HG03575 (cell line): Measurements from ENCODE around the gene FLOT2.
"Not testable (repeated sequence)": the region's sequence is repeated elsewhere in the genome, so short reads cannot be mapped to it uniquely, and the experiment has no call there.

Experiments
- ATAC-seq: cut with Tn5 transposase; IDR thresholded peaks from one replicate; pipeline ENCODE4 v1.9.1; 2021; ENCODE audit not compliant: unreplicated experiment, insufficient number of reproducible peaks, low FRiP score; ENCODE audit errors: extremely low read depth

The FLOT2 gene

DNA sequence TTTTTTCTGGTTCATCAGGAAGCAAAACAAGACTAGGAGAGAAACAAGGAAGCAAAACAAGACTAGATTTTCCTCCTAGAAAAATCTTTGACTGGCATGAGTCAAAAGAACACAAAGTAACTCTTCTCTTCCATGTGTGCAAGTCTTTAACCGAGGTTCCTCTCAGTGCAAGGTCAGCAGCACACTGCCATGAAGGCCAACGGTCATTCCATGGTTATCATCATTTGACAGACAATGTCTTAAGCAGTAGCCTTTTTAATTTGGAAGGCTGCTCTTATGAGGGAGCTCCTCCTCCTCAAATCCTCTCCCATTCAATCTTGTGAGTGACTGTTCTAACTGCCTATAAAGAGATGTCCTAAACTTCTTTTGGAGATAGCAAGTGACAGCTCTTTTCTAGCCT lies 20.8 kb upstream of the FLOT2 start:
- no peak for ATAC-seq

DNA sequence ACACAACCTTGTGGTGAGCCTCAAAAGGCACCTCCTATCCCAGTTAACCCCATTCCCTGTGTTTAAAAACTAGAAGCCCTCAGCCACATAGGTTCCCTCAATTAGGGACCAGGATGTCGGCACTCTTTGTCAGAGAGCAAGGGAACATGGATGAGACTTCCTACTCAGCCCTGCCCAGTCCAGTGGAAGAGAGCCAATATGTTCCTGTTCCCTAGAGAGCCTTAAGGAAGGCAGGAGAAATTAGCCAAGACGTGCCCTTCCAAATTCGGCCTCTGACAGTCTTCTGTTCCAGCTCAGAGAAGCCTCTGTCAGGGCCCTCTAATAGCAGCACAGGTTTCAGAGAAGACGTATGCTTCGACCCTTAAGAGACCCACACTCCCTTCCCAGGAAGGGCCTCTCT lies 19.9 kb upstream of the FLOT2 start:
- ATAC-seq: no peak

DNA sequence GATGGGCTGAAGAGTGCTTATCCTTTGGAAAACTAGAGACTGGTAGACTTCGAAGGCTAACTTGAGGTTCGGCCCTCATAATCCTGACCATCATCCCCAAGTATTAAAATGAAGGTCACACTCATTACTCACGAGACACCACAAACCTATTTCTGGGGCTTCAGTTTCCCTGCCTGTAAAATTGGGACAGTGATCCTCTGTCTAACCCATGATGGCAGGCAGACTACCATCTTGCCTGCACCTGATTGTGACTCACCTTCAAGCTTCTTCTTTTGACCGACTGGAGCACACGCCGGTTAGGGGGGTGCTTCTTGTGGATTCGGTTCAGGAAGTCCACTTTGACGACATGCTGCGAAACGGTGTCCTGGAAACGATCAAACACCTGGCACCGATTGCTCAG lies 19.5 kb upstream of the FLOT2 start:
- no peak for ATAC-seq

DNA sequence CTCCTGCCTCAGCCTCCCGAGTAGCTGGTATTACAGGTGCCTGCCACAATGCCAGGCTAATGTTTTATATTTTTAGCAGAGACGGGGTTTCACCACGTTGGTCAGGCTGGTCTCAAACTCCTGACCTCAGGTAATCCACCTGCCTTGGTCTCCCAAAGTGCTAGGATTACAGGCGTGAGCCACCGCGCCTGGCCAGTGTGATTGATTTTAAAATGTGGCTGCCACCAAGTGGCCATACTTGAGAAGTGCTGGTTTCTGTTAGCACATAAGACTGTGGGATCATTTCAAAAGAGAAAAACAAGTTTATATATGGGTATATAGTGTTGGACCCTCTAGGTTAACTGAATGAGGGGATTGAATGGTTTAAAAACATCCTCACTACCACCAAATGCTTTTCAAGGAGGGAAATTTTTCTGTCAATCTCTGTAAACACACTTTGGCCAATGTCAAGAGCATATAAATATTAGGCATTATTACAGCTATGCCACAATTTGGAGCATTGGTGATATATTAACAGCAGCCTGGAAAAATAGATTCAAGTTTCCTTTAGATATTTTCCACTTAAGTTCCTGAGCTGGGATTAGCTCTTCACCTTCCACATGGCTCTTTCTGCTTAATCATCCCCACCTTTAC lies 18.9 kb upstream of the FLOT2 start:
- ATAC-seq: no peak

DNA sequence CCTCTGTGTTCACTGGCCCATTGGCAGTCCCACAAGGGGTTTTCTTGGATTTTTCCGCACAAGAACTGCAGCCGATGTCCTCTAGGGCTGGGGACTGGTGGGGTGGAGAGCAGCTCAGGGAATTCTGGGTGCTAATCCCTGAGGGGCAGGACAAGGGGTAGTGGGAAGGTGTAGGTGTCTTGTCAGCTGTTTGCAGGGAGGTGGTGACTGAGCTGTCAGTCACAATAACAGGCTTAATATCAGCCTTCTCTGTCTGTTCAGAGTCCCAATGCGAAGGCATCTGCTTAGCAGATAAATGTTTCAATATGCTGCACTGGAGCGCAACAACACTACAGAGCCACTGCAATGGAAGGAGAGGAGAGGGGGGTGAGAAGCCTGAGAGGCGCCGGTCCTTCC lies 15.4 kb upstream of the FLOT2 start:
- ATAC-seq: no peak

DNA sequence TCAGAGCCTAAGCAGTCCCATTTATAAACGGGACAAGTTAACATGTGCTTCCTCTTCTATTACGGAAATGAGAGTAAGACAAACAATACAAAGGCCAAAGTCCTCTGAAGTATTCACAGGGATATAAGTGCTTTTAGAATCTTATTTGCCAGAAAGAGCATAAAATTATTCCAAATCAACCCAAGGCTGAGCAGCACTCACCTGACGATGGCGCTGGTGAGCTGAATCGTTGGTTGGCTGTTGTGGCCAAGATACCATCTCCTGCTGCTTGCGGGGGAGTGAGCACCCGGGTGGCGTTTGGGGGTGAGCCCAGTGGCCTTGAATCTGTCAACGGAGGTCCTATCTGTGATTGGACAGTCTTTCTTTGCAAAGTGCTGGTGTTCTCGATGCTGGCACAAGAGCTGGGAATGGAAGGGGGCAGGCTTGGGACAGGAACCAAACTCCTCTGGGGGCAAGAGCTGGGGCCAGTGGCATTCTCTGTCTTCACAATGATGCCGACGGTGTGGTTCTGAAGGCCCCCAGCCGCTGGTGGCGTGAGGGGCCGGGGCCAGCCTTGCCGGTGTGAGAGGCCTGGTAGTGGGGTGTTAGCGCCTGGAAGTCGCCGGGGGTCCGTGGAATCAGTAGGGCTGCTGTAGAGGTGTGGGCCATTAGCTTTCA lies 14.9 kb upstream of the FLOT2 start:
- no peak for ATAC-seq

DNA sequence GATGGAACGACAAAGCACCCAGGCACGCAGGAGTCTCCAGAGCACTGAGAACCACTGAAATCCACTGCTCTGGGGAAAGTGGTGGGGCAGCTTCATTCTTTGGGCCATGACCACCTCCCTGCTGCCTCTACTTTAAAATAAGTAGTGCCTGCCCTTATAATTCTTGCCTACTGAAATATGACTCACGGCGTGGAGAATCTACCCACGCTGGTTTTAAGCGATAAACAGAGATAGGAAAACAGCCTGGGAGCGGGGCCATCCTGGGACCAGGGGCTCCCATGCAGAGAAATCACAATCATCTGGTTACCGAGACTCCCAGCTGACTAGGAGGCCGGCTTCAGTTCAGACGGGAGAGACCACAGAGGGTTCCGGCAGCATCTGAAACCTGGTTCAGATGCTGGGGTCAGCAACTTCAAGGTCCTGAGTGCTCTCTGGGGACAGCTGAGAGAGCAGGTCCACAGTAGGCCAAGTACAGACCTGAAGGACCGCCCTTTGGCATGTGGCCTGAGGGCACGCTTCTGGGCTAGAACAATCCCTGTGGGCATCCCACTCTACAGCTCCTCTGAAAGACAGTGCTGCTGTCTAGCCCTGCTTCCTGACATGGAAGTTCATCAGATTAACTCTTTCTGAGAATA lies 14.0 kb upstream of the FLOT2 start:
- ATAC-seq: no peak

DNA sequence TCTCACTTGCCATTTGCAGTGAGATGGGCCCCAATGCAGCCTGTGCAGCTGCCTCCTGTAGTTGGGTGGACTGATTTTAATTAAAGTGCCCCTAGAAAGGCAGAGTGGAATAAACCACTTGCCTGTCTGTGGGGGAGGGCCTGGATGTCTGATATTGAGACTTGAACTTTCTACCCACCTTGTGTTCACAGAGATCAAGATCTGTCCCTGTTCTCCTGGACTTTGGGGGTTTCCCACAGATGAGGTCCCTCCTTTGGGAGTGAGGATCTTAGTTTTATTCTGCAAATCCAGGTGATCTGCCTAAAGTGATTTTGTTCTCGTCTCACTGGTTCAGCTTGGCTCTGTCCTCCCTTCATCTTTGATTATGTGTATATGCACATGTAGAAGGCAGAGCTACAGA lies 13.0 kb upstream of the FLOT2 start:
- no peak for ATAC-seq

DNA sequence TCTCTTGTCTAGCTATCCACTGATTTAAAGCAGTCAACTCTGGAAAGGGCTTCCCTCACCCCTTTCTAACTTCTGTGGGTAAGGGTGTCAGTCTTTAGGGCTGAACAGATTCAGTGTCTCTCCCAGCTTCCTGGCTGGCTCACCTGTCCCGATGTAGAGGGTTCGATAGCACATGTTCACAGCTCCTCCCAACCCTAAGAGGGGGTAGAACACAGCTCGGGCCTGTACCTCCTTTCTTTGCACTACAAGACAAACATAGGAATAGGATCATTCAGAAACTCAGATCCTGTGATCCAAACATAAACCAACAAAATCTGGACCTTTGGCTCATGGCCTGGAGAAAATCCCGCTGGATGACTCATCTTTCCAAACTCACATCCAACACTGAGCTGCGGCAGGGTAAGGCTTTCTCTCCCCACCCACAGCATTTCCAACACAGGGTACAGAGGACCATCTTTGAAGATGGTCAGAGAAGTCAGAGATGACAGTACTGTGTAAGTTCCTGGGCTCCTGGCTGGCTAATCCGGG lies 11.2 kb upstream of the FLOT2 start:
- no peak for ATAC-seq

DNA sequence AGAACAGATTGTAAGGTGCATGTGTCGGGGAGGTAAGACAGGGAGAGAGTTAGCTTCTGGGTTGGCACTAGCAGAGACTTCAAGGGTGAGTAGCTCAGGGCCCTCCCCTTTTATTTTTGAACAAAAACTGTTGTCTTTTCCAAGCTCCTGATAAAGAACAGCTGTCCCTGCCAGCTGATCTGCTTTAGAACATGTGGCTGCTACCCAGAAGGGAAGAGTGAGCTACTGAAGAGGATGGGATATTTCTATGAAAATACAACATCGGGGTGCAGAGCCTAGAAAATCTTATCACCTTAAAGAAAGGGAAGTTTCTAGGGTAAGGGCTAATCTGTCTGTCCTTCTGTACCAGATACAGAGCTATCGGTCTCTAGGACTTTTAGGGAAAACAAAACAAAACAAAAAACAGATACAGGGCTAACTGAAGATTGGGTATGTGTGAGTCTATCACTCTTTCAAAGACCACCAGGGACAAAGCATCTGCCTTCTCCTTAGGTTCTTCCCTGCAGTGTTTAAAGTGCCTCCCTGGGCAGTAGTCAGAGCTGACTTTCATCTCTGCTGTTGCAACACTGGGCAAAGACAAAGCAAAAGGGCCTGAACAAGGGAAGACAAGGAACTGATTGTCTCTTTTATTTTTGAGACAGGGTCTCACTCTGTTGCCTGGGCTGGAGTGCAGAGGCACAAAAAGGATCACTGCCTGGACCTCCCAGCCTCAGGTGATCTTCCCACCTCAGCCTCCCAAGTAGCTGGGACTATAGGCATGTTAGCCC lies 10.4 kb upstream of the FLOT2 start:
- ATAC-seq: no peak

DNA sequence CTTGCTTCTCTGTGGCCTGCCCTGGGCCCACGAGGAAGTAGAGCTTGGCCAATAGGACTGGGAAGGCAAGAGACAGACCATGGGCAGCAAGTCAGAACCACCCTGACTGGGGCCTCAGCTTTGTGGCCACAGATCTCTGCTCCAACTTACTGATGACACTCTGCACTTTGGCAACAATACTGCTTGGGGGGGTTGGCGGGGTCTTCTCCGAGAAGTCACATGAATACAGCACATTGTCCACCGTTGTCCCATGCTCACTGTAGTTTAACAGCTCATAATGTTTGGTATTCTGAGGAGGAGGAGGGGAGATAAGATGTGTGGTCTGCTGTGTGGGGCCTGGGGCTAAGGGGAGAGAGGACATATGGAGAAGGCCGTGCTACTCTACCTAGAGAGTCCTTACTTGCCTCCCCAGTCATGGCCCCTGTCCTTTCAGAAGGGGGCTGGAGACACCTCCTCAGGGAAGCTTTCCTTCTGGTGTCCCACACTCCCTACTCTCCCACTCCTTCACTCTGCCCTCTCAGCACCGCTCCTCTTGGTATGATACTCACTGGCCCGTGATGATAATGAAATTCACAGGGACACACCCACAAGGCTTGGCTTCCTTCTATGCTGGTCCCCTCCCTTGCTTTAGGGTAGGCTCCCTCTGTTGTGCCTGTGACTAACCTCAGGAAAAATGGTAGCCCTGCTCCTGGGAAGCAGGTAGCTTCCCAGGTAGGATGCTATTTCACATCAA lies 9.3 kb upstream of the FLOT2 start:
- ATAC-seq: no peak

DNA sequence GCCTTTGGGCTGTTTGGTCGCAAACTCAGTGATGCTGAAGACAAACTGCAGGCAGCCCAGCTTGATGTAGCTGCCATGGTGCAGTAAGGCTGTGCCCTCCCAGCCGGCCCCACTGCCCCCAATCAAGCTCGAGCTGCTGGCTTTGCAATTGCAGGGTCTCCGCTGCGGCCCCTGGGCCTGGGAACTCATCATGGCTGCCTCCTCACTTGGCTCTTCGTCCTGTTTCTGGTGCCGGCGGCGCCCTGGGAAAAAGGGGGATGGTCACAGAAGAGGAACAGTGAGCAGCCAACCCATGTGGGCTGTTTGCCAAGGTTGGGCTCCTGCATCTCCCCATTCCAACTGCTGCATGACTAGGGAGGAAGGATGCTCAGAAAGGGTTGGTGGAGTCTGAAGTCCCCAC lies 8.7 kb upstream of the FLOT2 start:
- ATAC-seq: no peak

DNA sequence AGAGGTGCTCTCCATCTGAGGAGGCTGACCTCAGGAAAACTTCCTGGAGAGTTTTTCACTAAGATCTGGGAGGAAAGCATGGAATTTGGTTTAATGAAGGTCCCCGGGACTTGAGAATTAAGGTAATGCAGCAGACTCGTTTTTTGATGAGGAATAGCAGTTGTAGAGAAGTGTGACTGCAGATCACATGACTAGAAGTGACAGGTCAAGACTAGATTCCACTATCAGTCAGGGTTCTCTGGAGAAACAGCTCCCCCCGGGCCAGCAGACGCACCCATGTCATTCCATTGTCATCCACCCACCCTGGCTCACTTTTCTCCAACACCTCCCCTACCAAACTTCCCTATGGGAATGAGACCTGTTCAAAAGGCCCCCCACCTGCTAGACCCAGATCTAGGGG lies 7.3 kb upstream of the FLOT2 start:
- no peak for ATAC-seq

DNA sequence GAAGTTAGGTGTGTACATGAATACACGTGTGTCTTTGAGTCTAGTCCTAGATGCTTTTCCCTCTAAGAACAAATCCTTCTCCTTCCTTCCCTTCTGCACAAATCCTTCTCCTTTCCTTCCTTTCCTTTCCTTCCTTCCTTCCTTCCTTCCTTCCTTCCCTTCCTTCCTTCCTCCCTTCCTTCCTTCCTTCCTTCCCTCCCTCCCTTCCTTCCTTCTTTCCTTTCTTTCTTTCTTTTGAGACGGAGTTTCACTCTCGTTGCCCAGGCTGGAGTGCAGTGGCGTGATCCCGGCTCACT lies 6.0 kb upstream of the FLOT2 start:
- ATAC-seq: not testable (repeated sequence)

DNA sequence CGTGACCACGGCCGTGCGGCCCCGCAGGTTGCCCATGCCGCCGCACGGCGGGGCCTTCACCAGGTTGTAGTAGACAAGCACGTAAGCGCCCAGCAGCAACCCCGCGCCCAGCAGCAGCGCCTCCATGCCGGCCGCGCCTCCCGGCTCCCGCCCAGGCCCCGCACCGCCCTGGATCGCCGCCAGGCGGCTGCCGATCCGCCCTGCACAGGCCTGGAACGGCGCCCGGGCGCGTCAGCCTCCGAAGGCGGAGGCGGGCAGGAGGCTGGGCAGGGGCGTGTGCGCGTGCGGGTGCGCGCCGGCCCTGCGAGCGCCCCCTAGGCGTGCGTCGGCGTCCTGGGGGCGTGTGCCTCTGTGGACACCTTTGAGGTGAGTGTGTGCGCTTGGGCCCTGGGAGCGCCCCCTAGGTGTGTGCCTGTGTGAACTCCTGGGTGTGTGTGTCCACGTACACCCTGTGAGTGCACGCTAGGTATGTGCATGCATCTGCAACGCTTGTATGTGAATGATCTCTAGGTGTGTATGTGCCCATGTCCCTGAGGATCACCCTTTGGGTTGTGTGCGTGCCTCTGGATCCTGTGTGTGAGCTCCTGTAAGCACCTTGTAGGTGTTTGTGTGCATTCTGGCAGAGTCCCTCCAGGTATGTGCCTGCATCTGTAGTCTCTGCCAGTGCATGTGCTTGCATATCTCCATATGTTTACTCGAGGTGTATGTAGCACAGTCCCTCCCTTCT lies 5.4 kb upstream of the FLOT2 start, which contains the start of gene DHRS13:
Gene DHRS13, minus strand, starts transcription at position 261 of the 727 bp plus-strand sequence. Its CDS starts 135 bp downstream, at position 126.
- no peak for ATAC-seq

DNA sequence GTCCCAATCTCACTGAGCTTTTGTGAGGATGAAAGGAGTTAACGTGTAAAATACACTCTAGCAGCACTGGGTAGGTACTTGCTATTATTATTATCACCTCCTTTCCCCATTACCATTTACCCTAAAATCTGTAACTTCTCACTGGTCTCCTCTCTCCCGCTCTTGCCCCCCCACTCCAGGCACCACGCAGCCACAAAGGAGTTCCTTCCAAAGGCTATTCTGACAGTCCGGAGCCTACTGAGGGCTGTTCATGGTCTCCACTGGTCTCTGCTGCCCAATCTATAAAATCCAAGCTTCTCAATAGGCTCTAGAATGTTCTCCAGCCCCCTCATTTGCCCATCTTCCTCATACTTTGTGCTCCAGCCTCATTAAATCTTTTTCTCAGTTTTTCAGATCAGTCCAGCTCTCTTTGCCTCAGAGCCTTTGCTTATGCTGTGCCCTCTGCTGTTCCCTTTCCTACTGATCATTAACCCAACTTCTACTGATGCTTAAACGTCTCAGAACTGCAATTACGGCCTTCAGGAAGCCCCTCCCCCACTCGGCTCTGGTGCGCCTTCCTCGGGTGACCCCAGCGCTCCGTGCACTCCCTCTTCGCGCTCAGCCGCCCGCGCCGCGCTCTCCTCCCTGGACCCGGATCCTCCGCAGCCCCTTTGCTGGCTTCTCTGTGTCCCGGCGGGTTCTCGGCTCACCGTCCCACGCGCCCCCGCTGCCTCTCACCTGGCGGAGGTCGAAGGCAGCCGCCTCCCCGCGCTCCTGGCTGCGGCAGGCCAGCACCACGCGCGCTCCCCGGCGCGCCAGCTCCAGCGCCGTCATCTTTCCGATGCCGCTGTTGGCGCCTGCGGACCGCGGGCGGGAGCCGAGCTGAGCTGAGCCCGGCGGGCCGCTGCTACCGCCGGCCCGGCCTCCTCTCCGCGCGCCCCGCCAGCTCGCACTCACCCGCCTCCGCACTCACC lies 4.6 kb upstream of the FLOT2 start:
- no peak for ATAC-seq

DNA sequence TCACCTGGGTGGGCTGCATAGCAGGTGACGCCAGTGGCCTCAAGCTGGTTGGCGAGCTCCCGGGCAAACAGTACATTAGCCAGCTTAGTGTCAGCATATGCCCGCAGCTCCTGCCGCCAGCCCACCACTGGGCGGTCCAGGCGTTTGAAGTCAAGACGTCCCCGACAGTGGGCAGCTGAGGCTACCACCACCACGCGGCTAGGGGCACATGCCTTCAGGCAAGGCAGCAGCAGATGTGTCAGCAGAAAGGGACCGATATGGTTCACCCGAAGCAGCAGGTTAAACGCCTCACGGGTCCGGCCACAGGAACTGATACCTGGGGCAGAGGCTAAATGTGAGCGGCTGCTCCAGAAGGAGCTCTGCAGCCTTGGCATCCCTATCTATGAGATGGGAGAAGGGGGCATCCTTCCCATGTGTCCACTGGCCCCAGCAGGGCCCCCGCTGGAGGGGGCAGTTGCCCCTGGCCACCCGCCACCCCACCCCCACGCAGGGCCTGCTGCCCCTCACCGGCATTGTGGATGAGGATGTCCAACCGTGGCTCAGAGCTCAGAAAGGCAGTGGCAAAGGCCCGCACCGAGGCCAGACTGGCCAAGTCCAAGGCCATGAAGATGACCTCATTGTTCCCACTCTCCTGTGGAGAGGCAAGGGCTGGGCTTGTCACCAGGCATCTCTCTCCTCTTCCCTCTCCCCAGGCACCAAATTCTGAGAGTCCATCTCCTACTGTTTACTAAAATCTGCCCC lies 3.6 kb upstream of the FLOT2 start:
- ATAC-seq: no peak
